Keratinocyte (primary cell): ENCODE results near the gene GZF1. TPM values are rescaled to one million over a fixed set of nuclear protein-coding genes. Genes with fewer than 3 reads are reported as not detected.

Experiments used
- DNase-seq: peaks from one replicate; pipeline ENCODE4 v3.0.0-alpha.2; 2011; ENCODE audit warnings: low read depth, missing footprints, low spot score
- FAIRE-seq: peaks from 2 replicates; lab custom pipeline; 2011; peaks lifted over from hg19 to GRCh38; lab: Jason Lieb, UNC
- H2AFZ ChIP-seq: 2 replicates; pipeline ENCODE4 v1.6.0; 2012; ENCODE audit warnings: low read length, control low read depth, inconsistent platforms; ENCODE audit not compliant: control insufficient read depth
- H3K27ac ChIP-seq: 2 replicates; pipeline ENCODE4 v1.5.1; 2011; ENCODE audit warnings: low read length; ENCODE audit not compliant: control insufficient read depth, insufficient read depth
- H3K27me3 ChIP-seq: 3 replicates; pipeline ENCODE4 v1.6.0; 2011; ENCODE audit warnings: low read length; ENCODE audit not compliant: control insufficient read depth, insufficient read depth; ENCODE audit errors: extremely low read depth
- H3K36me3 ChIP-seq, 2 experiments: 2 replicates in 1 of 2; 3 replicates in 1 of 2; pipeline ENCODE4 v1.5.1; 2011; ENCODE audit warnings: low read length in 2 of 2, mild to moderate bottlenecking in 1 of 2; ENCODE audit not compliant: control insufficient read depth in 2 of 2, insufficient read depth in 2 of 2; ENCODE audit errors: extremely low read depth in 1 of 2
- H3K4me1 ChIP-seq: 3 replicates; pipeline ENCODE4 v1.5.1; 2011; ENCODE audit warnings: low read length; ENCODE audit not compliant: control insufficient read depth, insufficient read depth; ENCODE audit errors: extremely low read depth
- H3K4me2 ChIP-seq: 3 replicates; pipeline ENCODE4 v1.6.0; 2011; ENCODE audit warnings: low read depth, low read length; ENCODE audit not compliant: control insufficient read depth, insufficient read depth; ENCODE audit errors: extremely low read depth
- H3K4me3 ChIP-seq, 3 experiments: fragments of 200-600 bp in 1 of 3; sonication (generic) in 1 of 3; 2 replicates in 2 of 3; 3 replicates in 1 of 3; pipeline ENCODE4 v1.5.1; 2011 to 2016; ENCODE audit warnings: low read length in 3 of 3, mild to moderate bottlenecking in 3 of 3, control low read depth in 2 of 3, inconsistent platforms in 1 of 3, low read depth in 1 of 3, mixed read lengths in 1 of 3, mixed run types in 1 of 3, moderate library complexity in 1 of 3; ENCODE audit not compliant: control insufficient read depth in 2 of 3, insufficient read depth in 2 of 3; ENCODE audit errors: extremely low read depth in 1 of 3
- H3K79me2 ChIP-seq: 2 replicates; pipeline ENCODE4 v1.6.0; 2012; ENCODE audit warnings: low read length; ENCODE audit not compliant: control insufficient read depth, insufficient read depth
- H3K9ac ChIP-seq: 3 replicates; pipeline ENCODE4 v1.6.0; 2011; ENCODE audit warnings: low read length; ENCODE audit not compliant: control insufficient read depth, insufficient read depth; ENCODE audit errors: extremely low read depth
- H3K9me1 ChIP-seq: 3 replicates; pipeline ENCODE4 v1.6.0; 2011; ENCODE audit warnings: low read length; ENCODE audit not compliant: control insufficient read depth, insufficient read depth; ENCODE audit errors: extremely low read depth
- H3K9me3 ChIP-seq: 2 replicates; pipeline ENCODE4 v1.5.1; 2012; ENCODE audit warnings: low read depth, low read length; ENCODE audit not compliant: control insufficient read depth
- H4K20me1 ChIP-seq: 3 replicates; pipeline ENCODE4 v1.6.0; 2011; ENCODE audit warnings: low read length; ENCODE audit not compliant: control insufficient read depth, insufficient read depth; ENCODE audit errors: extremely low read depth
- CTCF ChIP-seq, 3 experiments: IDR thresholded peaks in 1 of 3; conservative IDR thresholded peaks in 1 of 3; optimal IDR thresholded peaks in 1 of 3; 2 replicates in 2 of 3; 3 replicates in 1 of 3; pipeline versions ENCODE3 to v1.5.1; 2011; ENCODE audit warnings: low read length in 3 of 3, mild to moderate bottlenecking in 3 of 3, moderate library complexity in 2 of 3, control low read depth in 1 of 3, inconsistent platforms in 1 of 3; ENCODE audit not compliant: insufficient read depth in 2 of 3; ENCODE audit errors: extremely low read depth in 1 of 3
- EZH2 ChIP-seq: IDR thresholded peaks from one replicate; pipeline ENCODE4 v1.6.1; 2012; ENCODE audit warnings: inconsistent platforms, mild to moderate bottlenecking, low read length, moderate library complexity
- dilution Hi-C: fragments of 300-500 bp; cut with MboI; formaldehyde crosslinking; loops from one replicate; pipeline ENCODE4 v1.7.0; 2020; ENCODE audit warnings: low sequenced_read_pairs; ENCODE audit not compliant: extremely low pct_ligation_motif_present
- polyA plus RNA-seq, 5 experiments: library from polyadenylated mRNA; depleted of rRNA in 3 of 5; stranded (reverse) in 3 of 5; stranded (forward) in 1 of 5; unstranded in 1 of 5; fragments of >200 nt; gene quantifications; 1 replicate in 1 of 5; 2 replicates in 3 of 5; 3 replicates in 1 of 5; pipeline versions ENCODE4 v1.2.1 to v1.2.3, GENCODE V29; 2011 to 2012; ENCODE audit warnings: missing spikeins in 2 of 5, low read depth in 1 of 5, low replicate concordance in 1 of 5

GZF1 gene
- polyA plus RNA-seq, 1 donor (not counting 4 experiments of a cell fraction or from before 2014, with no cell fraction given) = 11.7 TPM

DNA sequence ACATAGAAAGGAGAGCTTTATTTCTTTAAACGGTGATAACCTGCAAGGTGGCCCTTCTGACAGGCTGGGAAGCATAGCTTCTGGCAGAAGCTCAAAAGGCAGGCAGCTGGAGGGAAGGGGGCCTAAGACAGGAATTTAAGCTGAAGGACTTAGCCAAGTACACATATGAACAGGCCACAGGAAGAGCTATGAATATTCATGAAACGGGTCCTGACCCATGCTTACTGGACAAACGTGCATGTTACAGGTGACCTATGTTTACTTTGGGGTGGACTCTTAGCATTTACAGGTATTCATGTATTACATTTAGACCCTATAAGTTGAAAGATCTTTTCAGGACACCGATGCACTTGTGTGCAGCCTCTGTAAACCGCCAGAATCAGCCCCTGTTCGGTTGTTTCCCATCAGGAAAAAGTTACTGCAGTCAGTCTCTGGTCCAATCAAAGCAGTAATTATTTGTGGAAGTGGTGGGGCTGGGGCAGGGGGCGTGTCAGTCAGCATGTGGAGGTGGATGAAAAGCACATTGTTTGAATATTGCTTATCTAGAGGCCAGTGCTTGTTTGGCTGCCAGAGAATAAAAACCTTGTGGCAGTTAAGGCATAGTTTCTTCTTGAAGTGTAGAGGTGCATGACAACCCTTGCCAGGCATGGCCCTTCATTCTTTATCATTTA, 2.9 kb upstream of the GZF1 start:
- Histone ChIP-seq H3K9me3 (no peaks in the 10 kb centered on the region), H3K9me1 (no peaks in the 10 kb centered on the region), H4K20me1 (peaks cover 3% of the 10 kb centered on the region), H3K4me2 (peak overlapping the region; percentile 68), H3K36me3 (peaks cover 3 to 8% of the 10 kb centered on the region in 2 experiments), H2AFZ (no peak overlapping the region), H3K27me3 (no peaks in the 10 kb centered on the region), H3K79me2 (peaks cover 36% of the 10 kb centered on the region), H3K27ac (peak overlapping the region; percentile 60), H3K4me3 (no peak overlapping the region), H3K4me1 (peaks cover 26% of the 10 kb centered on the region), H3K9ac (no peak overlapping the region)
- dilution Hi-C loops = no loop called here
- no peak for FAIRE-seq
- TF ChIP-seq CTCF (optimal IDR thresholded peaks at IDR 0.05 in 1 of 3, IDR thresholded peaks at IDR 0.05 in 1 of 3, conservative IDR thresholded peaks at IDR 0.05 in 1 of 3; ENCODE audit: extremely low read depth in 1 of 3, insufficient read depth in 2 of 3, low read length in 3 of 3) = no peak
- DNase-seq = no peak

GRCh38 chr20:23360531-23360930, 1.5 kb upstream of the GZF1 start:
- Histone ChIP-seq H3K4me2 (peak overlapping the region; percentile 87), H3K36me3 (peaks cover under 1 to 9% of the 10 kb centered on the region in 2 experiments), H3K27ac (peak overlapping the region; percentile 84), H4K20me1 (peaks cover 3% of the 10 kb centered on the region), H3K79me2 (peaks cover 37% of the 10 kb centered on the region), H3K9me1 (no peaks in the 10 kb centered on the region), H3K9me3 (no peaks in the 10 kb centered on the region), H3K4me1 (peaks cover 26% of the 10 kb centered on the region), H2AFZ (no peak overlapping the region), H3K27me3 (no peaks in the 10 kb centered on the region), H3K9ac (peak overlapping the region; percentile 96), H3K4me3 (no peak overlapping the region)
- dilution Hi-C loops = no loop called here
- FAIRE-seq (no peak), DNase-seq (no peak)
- TF ChIP-seq CTCF (optimal IDR thresholded peaks at IDR 0.05 in 1 of 3, IDR thresholded peaks at IDR 0.05 in 1 of 3, conservative IDR thresholded peaks at IDR 0.05 in 1 of 3; ENCODE audit: extremely low read depth in 1 of 3, insufficient read depth in 2 of 3, low read length in 3 of 3) (no peak), EZH2 (no peak)
